HepG2 (cell line): ENCODE data around the gene PIGO. TPM values are rescaled to one million over a fixed set of nuclear protein-coding genes. Genes with fewer than 3 reads are reported as not detected.

Experiments
- GATA4 ChIP-seq: sonication (generic); IDR thresholded peaks from 2 replicates; pipeline ENCODE4 v1.6.1; 2016; ENCODE audit warnings: antibody characterized with exemption, low read depth, borderline replicate concordance
- GZF1 ChIP-seq: sonication (generic); formaldehyde crosslinking; IDR thresholded peaks from 2 replicates; pipeline ENCODE4 v1.5.1; 2020; ENCODE audit warnings: mild to moderate bottlenecking, missing genetic modification reagents
- KAT8 ChIP-seq: IDR thresholded peaks from 2 replicates; pipeline ENCODE4 v1.6.1; 2016; ENCODE audit warnings: missing genetic modification reagents, missing compliant biosample characterization
- KLF11 ChIP-seq: IDR thresholded peaks from 2 replicates; pipeline ENCODE4 v1.6.1; 2016; ENCODE audit warnings: missing compliant biosample characterization
- MIER2 ChIP-seq: IDR thresholded peaks from 2 replicates; pipeline ENCODE4 v1.6.1; 2016; ENCODE audit warnings: missing biosample characterization, missing genetic modification reagents
- MYC ChIP-seq: sonication (generic); formaldehyde crosslinking; IDR thresholded peaks from 2 replicates; pipeline ENCODE4 v1.9.0; 2021; ENCODE audit warnings: missing genetic modification reagents, borderline replicate concordance
- NCOA1 ChIP-seq: sonication (generic); formaldehyde crosslinking; IDR thresholded peaks from 2 replicates; pipeline ENCODE4 v1.9.0; 2021; ENCODE audit warnings: missing genetic modification reagents
- NR2F1 ChIP-seq, 2 experiments: fragments of 450-650 bp in 1 of 2; formaldehyde crosslinking in 1 of 2; IDR thresholded peaks; 2 replicates each; pipeline versions ENCODE4 v1.5.0 to v1.6.1; 2016 to 2020; ENCODE audit warnings: mild to moderate bottlenecking in 1 of 2, missing compliant biosample characterization in 1 of 2, missing genetic modification reagents in 1 of 2, moderate library complexity in 1 of 2
- RELA ChIP-seq: sonication (generic); formaldehyde crosslinking; IDR thresholded peaks from 2 replicates; pipeline ENCODE4 v1.4.0; 2020; ENCODE audit warnings: missing genetic modification reagents
- SCMH1 ChIP-seq: sonication (generic); formaldehyde crosslinking; IDR thresholded peaks from 2 replicates; pipeline ENCODE4 v1.9.0; 2021; ENCODE audit warnings: missing genetic modification reagents, mild to moderate bottlenecking, borderline replicate concordance
- SNAPC2 ChIP-seq: sonication (generic); formaldehyde crosslinking; IDR thresholded peaks from 2 replicates; pipeline ENCODE4 v1.8.1; 2022; ENCODE audit warnings: mild to moderate bottlenecking, missing genetic modification reagents
- SOX13 ChIP-seq, 3 experiments: fragments of 450-650 bp in 1 of 3; sonication (generic) in 1 of 3; formaldehyde crosslinking in 1 of 3; IDR thresholded peaks in 2 of 3; conservative IDR thresholded peaks in 1 of 3; 2 replicates each; pipeline versions ENCODE4 v1.5.0 to v1.6.1; 2016 to 2020; ENCODE audit warnings: antibody characterized with exemption in 1 of 3, mild to moderate bottlenecking in 1 of 3, missing compliant biosample characterization in 1 of 3, missing genetic modification reagents in 1 of 3, moderate library complexity in 1 of 3
- STAT5B ChIP-seq: sonication (generic); formaldehyde crosslinking; IDR thresholded peaks from 2 replicates; pipeline ENCODE4 v1.4.0; 2020; ENCODE audit warnings: missing genetic modification reagents
- ZFP1 ChIP-seq: IDR thresholded peaks from 2 replicates; pipeline ENCODE4 v1.6.1; 2016
- ZMYM3 ChIP-seq: sonication (generic); formaldehyde crosslinking; IDR thresholded peaks from 2 replicates; pipeline ENCODE4 v1.5.1; 2020; ENCODE audit warnings: mild to moderate bottlenecking, missing genetic modification reagents
- ZNF230 ChIP-seq: sonication (generic); formaldehyde crosslinking; IDR thresholded peaks from 2 replicates; pipeline ENCODE4 v1.4.0; 2020; ENCODE audit warnings: mild to moderate bottlenecking, missing genetic modification reagents
- ZNF558 ChIP-seq: sonication (generic); formaldehyde crosslinking; IDR thresholded peaks from 2 replicates; pipeline ENCODE4 v1.9.0; 2022; ENCODE audit warnings: mild to moderate bottlenecking, missing genetic modification reagents, borderline replicate concordance
- ZNF564 ChIP-seq: sonication (generic); formaldehyde crosslinking; IDR thresholded peaks from 2 replicates; pipeline ENCODE4 v1.8.1; 2023; ENCODE audit warnings: mild to moderate bottlenecking, missing genetic modification reagents
- ZNF589 ChIP-seq: sonication (generic); formaldehyde crosslinking; conservative IDR thresholded peaks from 2 replicates; pipeline ENCODE4 v1.8.0; 2022; ENCODE audit warnings: mild to moderate bottlenecking, moderate library complexity, missing genetic modification reagents
- ZNF724P ChIP-seq: sonication (generic); formaldehyde crosslinking; IDR thresholded peaks from 2 replicates; pipeline ENCODE4 v1.8.0; 2022; ENCODE audit warnings: missing genetic modification reagents, borderline replicate concordance
- ZNF83 ChIP-seq: sonication (generic); formaldehyde crosslinking; IDR thresholded peaks from 2 replicates; pipeline ENCODE4 v1.4.0; 2020; ENCODE audit warnings: missing genetic modification reagents, mild to moderate bottlenecking, borderline replicate concordance
- polyA plus RNA-seq, 8 experiments: library from polyadenylated mRNA; depleted of rRNA in 3 of 8; stranded (reverse) in 7 of 8; unstranded in 1 of 8; fragments of >200 nt; fragmentation: Illumina TruSeq in 4 of 8; extraction: Trizol in 4 of 8; gene quantifications; 2 replicates each; pipeline versions ENCODE4 v1.2.1 to v1.2.3, GENCODE V29; 2011 to 2016; ENCODE audit warnings: low read depth in 4 of 8, missing spikeins in 1 of 8, mixed read lengths in 1 of 8; ENCODE audit not compliant: insufficient read depth in 1 of 8
- total RNA-seq, 5 experiments: library from RNA; depleted of rRNA; stranded (reverse); fragments of >200 nt; fragmentation: Illumina TruSeq; extraction: Trizol; gene quantifications; 2 replicates each; pipeline ENCODE4 v1.2.3, GENCODE V29; 2016; ENCODE audit warnings: low read depth in 1 of 5
- TF ChIP-seq, protein P1 (sequence below): sonication (generic); formaldehyde crosslinking; IDR thresholded peaks from 2 replicates; pipeline ENCODE4 v1.5.0; 2020; ENCODE audit warnings: missing genetic modification reagents, mild to moderate bottlenecking, borderline replicate concordance
- TF ChIP-seq, protein P2 (sequence below): IDR thresholded peaks from 2 replicates; pipeline ENCODE4 v1.6.1; 2016; ENCODE audit warnings: control low read depth
- TF ChIP-seq, protein P3 (sequence below): sonication (generic); formaldehyde crosslinking; IDR thresholded peaks from 2 replicates; pipeline ENCODE4 v1.4.0; 2020; ENCODE audit warnings: mild to moderate bottlenecking, missing genetic modification reagents

PIGO gene
- total and polyA plus RNA-seq, 2 of the 13 experiments (the other 11 are each of a cell fraction or from before 2014, with no cell fraction given), result 20.5 to 26.2 TPM

- TF ChIP-seq ZNF558 (CRISPR knock-in tag) (no peak; the same call in 1 of the 2 replicates), GATA4 (no peak), NCOA1 (no peak), KAT8 (CRISPR knock-in tag) (peak; percentile 63; the same call in 1 of the 2 replicates), RELA (CRISPR knock-in tag) (peak; percentile 62; the same call in 1 of the 2 replicates), ZNF230 (CRISPR knock-in tag) (no peak), SCMH1 (CRISPR knock-in tag) (no peak), NR2F1 (CRISPR knock-in tag; IDR thresholded peaks at IDR 0.05) (no peak), MYC (0 out of 2 replicates have a peak, but pooled peaks have one; percentile 2), ZMYM3 (CRISPR knock-in tag) (peak; percentile 47; the same call in 1 of the 2 replicates), KLF11 (0 out of 2 replicates have a peak, but pooled peaks have one; percentile 23), STAT5B (CRISPR knock-in tag) (no peak), ZNF589 (no peak), ZNF83 (no peak), GZF1 (CRISPR knock-in tag) (no peak), SOX13 (IDR thresholded peaks at IDR 0.05) (no peak), SOX13 (CRISPR knock-in tag; conservative IDR thresholded peaks at IDR 0.05 in 1 of 2, IDR thresholded peaks at IDR 0.05 in 1 of 2) (no peak), SNAPC2 (CRISPR knock-in tag) (no peak; the same call in 1 of the 2 replicates), MIER2 (CRISPR knock-in tag) (no peak), ZFP1 (CRISPR knock-in tag) (no peak), ZNF564 (no peak), ZNF724P (CRISPR knock-in tag) (0 out of 2 replicates have a peak, but pooled peaks have one; percentile 15)
- TF ChIP-seq, protein P1, sequence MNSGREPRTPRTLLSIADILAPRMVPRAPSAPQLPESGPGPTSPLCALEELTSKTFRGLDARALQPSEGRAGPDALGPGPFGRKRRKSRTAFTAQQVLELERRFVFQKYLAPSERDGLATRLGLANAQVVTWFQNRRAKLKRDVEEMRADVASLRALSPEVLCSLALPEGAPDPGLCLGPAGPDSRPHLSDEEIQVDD (CRISPR knock-in tag), result no peak
- TF ChIP-seq, protein P2, sequence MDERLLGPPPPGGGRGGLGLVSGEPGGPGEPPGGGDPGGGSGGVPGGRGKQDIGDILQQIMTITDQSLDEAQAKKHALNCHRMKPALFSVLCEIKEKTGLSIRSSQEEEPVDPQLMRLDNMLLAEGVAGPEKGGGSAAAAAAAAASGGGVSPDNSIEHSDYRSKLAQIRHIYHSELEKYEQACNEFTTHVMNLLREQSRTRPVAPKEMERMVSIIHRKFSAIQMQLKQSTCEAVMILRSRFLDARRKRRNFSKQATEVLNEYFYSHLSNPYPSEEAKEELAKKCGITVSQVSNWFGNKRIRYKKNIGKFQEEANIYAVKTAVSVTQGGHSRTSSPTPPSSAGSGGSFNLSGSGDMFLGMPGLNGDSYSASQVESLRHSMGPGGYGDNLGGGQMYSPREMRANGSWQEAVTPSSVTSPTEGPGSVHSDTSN (CRISPR knock-in tag), result peak; percentile 72
- TF ChIP-seq, protein P3, sequence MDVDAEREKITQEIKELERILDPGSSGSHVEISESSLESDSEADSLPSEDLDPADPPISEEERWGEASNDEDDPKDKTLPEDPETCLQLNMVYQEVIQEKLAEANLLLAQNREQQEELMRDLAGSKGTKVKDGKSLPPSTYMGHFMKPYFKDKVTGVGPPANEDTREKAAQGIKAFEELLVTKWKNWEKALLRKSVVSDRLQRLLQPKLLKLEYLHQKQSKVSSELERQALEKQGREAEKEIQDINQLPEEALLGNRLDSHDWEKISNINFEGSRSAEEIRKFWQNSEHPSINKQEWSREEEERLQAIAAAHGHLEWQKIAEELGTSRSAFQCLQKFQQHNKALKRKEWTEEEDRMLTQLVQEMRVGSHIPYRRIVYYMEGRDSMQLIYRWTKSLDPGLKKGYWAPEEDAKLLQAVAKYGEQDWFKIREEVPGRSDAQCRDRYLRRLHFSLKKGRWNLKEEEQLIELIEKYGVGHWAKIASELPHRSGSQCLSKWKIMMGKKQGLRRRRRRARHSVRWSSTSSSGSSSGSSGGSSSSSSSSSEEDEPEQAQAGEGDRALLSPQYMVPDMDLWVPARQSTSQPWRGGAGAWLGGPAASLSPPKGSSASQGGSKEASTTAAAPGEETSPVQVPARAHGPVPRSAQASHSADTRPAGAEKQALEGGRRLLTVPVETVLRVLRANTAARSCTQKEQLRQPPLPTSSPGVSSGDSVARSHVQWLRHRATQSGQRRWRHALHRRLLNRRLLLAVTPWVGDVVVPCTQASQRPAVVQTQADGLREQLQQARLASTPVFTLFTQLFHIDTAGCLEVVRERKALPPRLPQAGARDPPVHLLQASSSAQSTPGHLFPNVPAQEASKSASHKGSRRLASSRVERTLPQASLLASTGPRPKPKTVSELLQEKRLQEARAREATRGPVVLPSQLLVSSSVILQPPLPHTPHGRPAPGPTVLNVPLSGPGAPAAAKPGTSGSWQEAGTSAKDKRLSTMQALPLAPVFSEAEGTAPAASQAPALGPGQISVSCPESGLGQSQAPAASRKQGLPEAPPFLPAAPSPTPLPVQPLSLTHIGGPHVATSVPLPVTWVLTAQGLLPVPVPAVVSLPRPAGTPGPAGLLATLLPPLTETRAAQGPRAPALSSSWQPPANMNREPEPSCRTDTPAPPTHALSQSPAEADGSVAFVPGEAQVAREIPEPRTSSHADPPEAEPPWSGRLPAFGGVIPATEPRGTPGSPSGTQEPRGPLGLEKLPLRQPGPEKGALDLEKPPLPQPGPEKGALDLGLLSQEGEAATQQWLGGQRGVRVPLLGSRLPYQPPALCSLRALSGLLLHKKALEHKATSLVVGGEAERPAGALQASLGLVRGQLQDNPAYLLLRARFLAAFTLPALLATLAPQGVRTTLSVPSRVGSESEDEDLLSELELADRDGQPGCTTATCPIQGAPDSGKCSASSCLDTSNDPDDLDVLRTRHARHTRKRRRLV (CRISPR knock-in tag), result no peak; the same call in 1 of the 2 replicates
Measured at GRCh38 chr9:35072461-35073278, 23.7 kb downstream of the PIGO start, which contains the start of gene VCP (continued).
